Measurements from ENCODE around the gene RASSF3.
"Not testable (repeated sequence)": the region's sequence is repeated elsewhere in the genome, so short reads cannot be mapped to it uniquely, and the experiment has no call there.

RASSF3 gene

GRCh38 chr12:64674367-64674922 is 64.2 kb downstream of the RASSF3 start:
- no peak for DNase-seq (ENCODE audit: insufficient read length, low spot score)
- no peak for FAIRE-seq
- TF ChIP-seq POLR2A (IDR thresholded peaks at IDR 0.05; ENCODE audit: low read depth, low read length) = no peak

GRCh38 chr12:64675795-64676194 is 65.5 kb downstream of the RASSF3 start:
- TF ChIP-seq POLR2A (IDR thresholded peaks at IDR 0.05; ENCODE audit: low read depth, low read length) = no peak
- FAIRE-seq = peak; percentile 36
- DNase-seq (ENCODE audit: insufficient read length, low spot score) = no peak

- TF ChIP-seq POLR2A (IDR thresholded peaks at IDR 0.05; ENCODE audit: low read depth, low read length) = no peak
- DNase-seq (ENCODE audit: insufficient read length, low spot score) (no peak), FAIRE-seq (no peak)
Measured at GRCh38 chr12:64678248-64678647, 68.0 kb downstream of the RASSF3 start.

- no peak for DNase-seq (ENCODE audit: insufficient read length, low spot score)
- no peak for FAIRE-seq
Measured at GRCh38 chr12:64678835-64679234, 68.5 kb downstream of the RASSF3 start.

GRCh38 chr12:64679487-64680001 is 69.2 kb downstream of the RASSF3 start:
- no peak for TF ChIP-seq POLR2A (IDR thresholded peaks at IDR 0.05; ENCODE audit: low read depth, low read length)
- peak; percentile 64 for FAIRE-seq
- DNase-seq (ENCODE audit: insufficient read length, low spot score) = peak; percentile 55

More at GRCh38 chr12:64678835-64679234, 68.5 kb downstream of the RASSF3 start:
- TF ChIP-seq POLR2A (IDR thresholded peaks at IDR 0.05; ENCODE audit: low read depth, low read length) = no peak

- peak; percentile 56 for DNase-seq (ENCODE audit: insufficient read length, low spot score)
- no peak for TF ChIP-seq POLR2A (IDR thresholded peaks at IDR 0.05; ENCODE audit: low read depth, low read length)
- FAIRE-seq = no peak
Measured at GRCh38 chr12:64680235-64680634, 69.9 kb downstream of the RASSF3 start.

GRCh38 chr12:64681200-64682052 is 71.1 kb downstream of the RASSF3 start:
- no peak for DNase-seq (ENCODE audit: insufficient read length, low spot score)
- FAIRE-seq = no peak
- TF ChIP-seq POLR2A (IDR thresholded peaks at IDR 0.05; ENCODE audit: low read depth, low read length) = no peak

GRCh38 chr12:64682572-64683277 is 72.4 kb downstream of the RASSF3 start:
- no peak for FAIRE-seq
- DNase-seq (ENCODE audit: insufficient read length, low spot score) = no peak
- TF ChIP-seq POLR2A (IDR thresholded peaks at IDR 0.05; ENCODE audit: low read depth, low read length) = no peak

- DNase-seq (ENCODE audit: insufficient read length, low spot score) = no peak
- TF ChIP-seq POLR2A (IDR thresholded peaks at IDR 0.05; ENCODE audit: low read depth, low read length) = no peak
- no peak for FAIRE-seq
Measured at GRCh38 chr12:64683816-64684543, 73.7 kb downstream of the RASSF3 start.

GRCh38 chr12:64685050-64685449 is 74.8 kb downstream of the RASSF3 start:
- no peak for TF ChIP-seq POLR2A (IDR thresholded peaks at IDR 0.05; ENCODE audit: low read depth, low read length)
- FAIRE-seq (no peak), DNase-seq (ENCODE audit: insufficient read length, low spot score) (no peak)

- no peak for FAIRE-seq
- TF ChIP-seq POLR2A (IDR thresholded peaks at IDR 0.05; ENCODE audit: low read depth, low read length) = no peak
- no peak for DNase-seq (ENCODE audit: insufficient read length, low spot score)
Measured at GRCh38 chr12:64685605-64686004, 75.3 kb downstream of the RASSF3 start.

GRCh38 chr12:64687816-64688215 is 77.5 kb downstream of the RASSF3 start:
- DNase-seq (ENCODE audit: insufficient read length, low spot score) = no peak
- no peak for TF ChIP-seq POLR2A (IDR thresholded peaks at IDR 0.05; ENCODE audit: low read depth, low read length)
- FAIRE-seq = no peak

- TF ChIP-seq POLR2A (IDR thresholded peaks at IDR 0.05; ENCODE audit: low read depth, low read length) = no peak
- no peak for DNase-seq (ENCODE audit: insufficient read length, low spot score)
- no peak for FAIRE-seq
Measured at GRCh38 chr12:64688219-64688618, 77.9 kb downstream of the RASSF3 start.

- no peak for FAIRE-seq
- TF ChIP-seq POLR2A (IDR thresholded peaks at IDR 0.05; ENCODE audit: low read depth, low read length) = no peak
Measured at GRCh38 chr12:64688715-64689114, 78.4 kb downstream of the RASSF3 start.

GRCh38 chr12:64690236-64690635 is 79.9 kb downstream of the RASSF3 start:
- not testable (repeated sequence) for FAIRE-seq; DNase-seq (ENCODE audit: insufficient read length, low spot score)

More at GRCh38 chr12:64688715-64689114, 78.4 kb downstream of the RASSF3 start:
- DNase-seq (ENCODE audit: insufficient read length, low spot score) = no peak

Data from H54 (cell line).